ENCODE data around the gene PRX. TPM values are rescaled to one million over a fixed set of nuclear protein-coding genes. Genes with fewer than 3 reads are reported as not detected.

The PRX gene
- total and polyA plus RNA-seq, 2 of the 4 experiments (the other 2 are of a cell fraction), result 0.90 to 1.7 TPM

DNA sequence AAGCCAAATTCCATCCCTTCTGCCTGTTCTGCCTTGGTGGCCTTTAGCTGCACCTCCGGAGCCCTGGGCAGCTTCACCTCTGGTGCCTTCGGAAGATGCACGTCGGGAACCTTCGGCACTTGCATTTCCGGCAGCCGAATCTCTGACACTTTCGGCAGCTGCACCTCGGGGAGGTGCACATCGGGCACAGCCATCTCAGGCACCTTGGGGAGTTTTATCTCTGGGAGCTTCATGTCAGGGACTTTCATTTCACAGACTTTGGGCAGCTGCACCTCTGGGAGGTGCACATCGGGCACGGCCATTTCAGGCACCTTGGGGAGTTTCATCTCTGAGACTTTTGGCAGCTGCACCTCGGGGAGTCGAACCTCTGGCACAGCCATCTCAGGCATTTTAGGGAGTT lies 17.2 kb downstream of the PRX start:
- ATAC-seq (ENCODE audit: low read depth) (no peak), DNase-seq (no peak)
- no peak overlapping the region for H3K56ac ChIP-seq (ENCODE audit: extremely low read depth, insufficient read depth, low read length)
- no peak overlapping the region for H4K91ac ChIP-seq (ENCODE audit: insufficient read depth, low read depth, low read length)
- no peaks in the 10 kb centered on the region for H3K4me1 ChIP-seq (ENCODE audit: control insufficient read depth, insufficient read depth, low read length)
- dilution Hi-C loops (cut with HindIII; ENCODE audit: low sequenced_read_pairs, unreplicated experiment) (no loop called here), in situ Hi-C loops (cut with MboI; ENCODE audit: low sequenced_read_pairs) (no loop called here), intact Hi-C loops (cut with micrococcal nuclease) (no loop called here)
- H3K4ac ChIP-seq (ENCODE audit: low read depth, low read length), result no peak overlapping the region
- no peaks in the 10 kb centered on the region for H4K20me1 ChIP-seq (ENCODE audit: insufficient read depth, low read length)
- no peak for TF ChIP-seq POLR2A (IDR thresholded peaks at IDR 0.05; ENCODE audit: low read depth, low read length)
- no peak for TF ChIP-seq MXI1 (IDR thresholded peaks at IDR 0.05; ENCODE audit: borderline replicate concordance, low read depth, low read length)
- no peak for TF ChIP-seq CHD1 (IDR thresholded peaks at IDR 0.05; ENCODE audit: low read depth, low read length)
- no peak for TF ChIP-seq CEBPB (IDR thresholded peaks at IDR 0.05; ENCODE audit: low read depth, low read length)
- no peak for TF ChIP-seq RAD21 (IDR thresholded peaks at IDR 0.05; ENCODE audit: low read length)
- TF ChIP-seq BHLHE40 (IDR thresholded peaks at IDR 0.05; ENCODE audit: low read depth, low read length), result no peak
- no peak for TF ChIP-seq MAFK (IDR thresholded peaks at IDR 0.05; ENCODE audit: low read depth, low read length)
- no peak for TF ChIP-seq RFX5 (IDR thresholded peaks at IDR 0.05; ENCODE audit: low read depth, low read length)
- TF ChIP-seq NFE2L2 (IDR thresholded peaks at IDR 0.05; ENCODE audit: low read depth, low read length), result no peak
- TF ChIP-seq RCOR1 (IDR thresholded peaks at IDR 0.05; ENCODE audit: insufficient replicate concordance, low read length), result no peak
- TF ChIP-seq, protein P1, sequence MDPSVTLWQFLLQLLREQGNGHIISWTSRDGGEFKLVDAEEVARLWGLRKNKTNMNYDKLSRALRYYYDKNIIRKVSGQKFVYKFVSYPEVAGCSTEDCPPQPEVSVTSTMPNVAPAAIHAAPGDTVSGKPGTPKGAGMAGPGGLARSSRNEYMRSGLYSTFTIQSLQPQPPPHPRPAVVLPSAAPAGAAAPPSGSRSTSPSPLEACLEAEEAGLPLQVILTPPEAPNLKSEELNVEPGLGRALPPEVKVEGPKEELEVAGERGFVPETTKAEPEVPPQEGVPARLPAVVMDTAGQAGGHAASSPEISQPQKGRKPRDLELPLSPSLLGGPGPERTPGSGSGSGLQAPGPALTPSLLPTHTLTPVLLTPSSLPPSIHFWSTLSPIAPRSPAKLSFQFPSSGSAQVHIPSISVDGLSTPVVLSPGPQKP (IDR thresholded peaks at IDR 0.05; ENCODE audit: borderline replicate concordance, low read depth, low read length), result no peak
- TF ChIP-seq, protein P2, sequence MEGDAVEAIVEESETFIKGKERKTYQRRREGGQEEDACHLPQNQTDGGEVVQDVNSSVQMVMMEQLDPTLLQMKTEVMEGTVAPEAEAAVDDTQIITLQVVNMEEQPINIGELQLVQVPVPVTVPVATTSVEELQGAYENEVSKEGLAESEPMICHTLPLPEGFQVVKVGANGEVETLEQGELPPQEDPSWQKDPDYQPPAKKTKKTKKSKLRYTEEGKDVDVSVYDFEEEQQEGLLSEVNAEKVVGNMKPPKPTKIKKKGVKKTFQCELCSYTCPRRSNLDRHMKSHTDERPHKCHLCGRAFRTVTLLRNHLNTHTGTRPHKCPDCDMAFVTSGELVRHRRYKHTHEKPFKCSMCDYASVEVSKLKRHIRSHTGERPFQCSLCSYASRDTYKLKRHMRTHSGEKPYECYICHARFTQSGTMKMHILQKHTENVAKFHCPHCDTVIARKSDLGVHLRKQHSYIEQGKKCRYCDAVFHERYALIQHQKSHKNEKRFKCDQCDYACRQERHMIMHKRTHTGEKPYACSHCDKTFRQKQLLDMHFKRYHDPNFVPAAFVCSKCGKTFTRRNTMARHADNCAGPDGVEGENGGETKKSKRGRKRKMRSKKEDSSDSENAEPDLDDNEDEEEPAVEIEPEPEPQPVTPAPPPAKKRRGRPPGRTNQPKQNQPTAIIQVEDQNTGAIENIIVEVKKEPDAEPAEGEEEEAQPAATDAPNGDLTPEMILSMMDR (conservative IDR thresholded peaks at IDR 0.05; ENCODE audit: low read depth, low read length), result no peak
- no peak for TF ChIP-seq MAZ (IDR thresholded peaks at IDR 0.05; ENCODE audit: borderline replicate concordance, low read depth, low read length)
- no peak for TF ChIP-seq SMC3 (IDR thresholded peaks at IDR 0.05; ENCODE audit: low read depth, low read length)
- H2AK9ac ChIP-seq (replicated peaks; ENCODE audit: low read depth, low read length, poor library complexity), result no peak overlapping the region
- H3K9ac ChIP-seq (ENCODE audit: low read depth, low read length), result no peak overlapping the region
- H2BK20ac ChIP-seq (ENCODE audit: low read depth, low read length), result no peak overlapping the region
- 91% methylated on average over 12 of the region's 14 CpGs; no CpG with 5 or more reads in 1 of the 2 experiments for WGBS, 2 experiments (ENCODE audit: extremely low coverage in 2 of 2, insufficient read length in 1 of 2)
- H3K18ac ChIP-seq (ENCODE audit: low read depth, low read length), result no peak overlapping the region
- POLR2A ChIA-PET (ENCODE audit: unreplicated experiment), result interaction anchor here (0.6 kb wide), 1 partner anchor 960 kb away, joined by 3 read pairs; the partner anchor contains the start of gene RPS16
- H3K23ac ChIP-seq (ENCODE audit: low read depth, low read length), result no peak overlapping the region
- H3K4me3 ChIP-seq (ENCODE audit: insufficient read depth, low read depth, low read length), result no peak overlapping the region
- CTCF ChIA-PET, result no interaction called here
- no peak overlapping the region for H4K8ac ChIP-seq (ENCODE audit: low read depth in 2 of 2, low read length in 2 of 2)
- H2BK120ac ChIP-seq (ENCODE audit: low read depth, low read length), result no peak overlapping the region
- no peak overlapping the region for H3K14ac ChIP-seq (replicated peaks; ENCODE audit: low read depth, low read length)
- H3K4me2 ChIP-seq (ENCODE audit: low read depth, low read length), result no peak overlapping the region
- H2BK5ac ChIP-seq (ENCODE audit: low read depth, low read length, poor library complexity, severe bottlenecking), result no peak overlapping the region
- BruUV-seq (replicated peaks), result no TSS peak
- H3K9me3 ChIP-seq (ENCODE audit: control insufficient read depth, insufficient read depth, low read length), result no peaks in the 10 kb centered on the region
- H3K9me1 ChIP-seq (ENCODE audit: insufficient read depth, low read length), result no peaks in the 10 kb centered on the region
- no peaks in the 10 kb centered on the region for H3K36me3 ChIP-seq (ENCODE audit: control insufficient read depth, insufficient read depth, low read length)
- no peak overlapping the region for H3K27ac ChIP-seq (ENCODE audit: insufficient read depth, low read length)
- no peak overlapping the region for H2AFZ ChIP-seq (replicated peaks; ENCODE audit: low read length, poor library complexity)
- no peak overlapping the region for H2AK5ac ChIP-seq (ENCODE audit: low read depth, low read length)
- H3K79me1 ChIP-seq (ENCODE audit: low read depth in 1 of 2, low read length in 2 of 2), result 0 out of 4 replicates have a peak, but pooled peaks cover 0 to 3% of the 10 kb centered on the region in 2 experiments
- no peak overlapping the region for H2BK15ac ChIP-seq (ENCODE audit: low read depth, low read length)
- no peaks in the 10 kb centered on the region for H3K27me3 ChIP-seq (ENCODE audit: control insufficient read depth, insufficient read depth, low read length)
- no peak overlapping the region for H4K5ac ChIP-seq (ENCODE audit: low read depth, low read length)
